ENCODE data around the gene NFIB.

The NFIB gene

DNA sequence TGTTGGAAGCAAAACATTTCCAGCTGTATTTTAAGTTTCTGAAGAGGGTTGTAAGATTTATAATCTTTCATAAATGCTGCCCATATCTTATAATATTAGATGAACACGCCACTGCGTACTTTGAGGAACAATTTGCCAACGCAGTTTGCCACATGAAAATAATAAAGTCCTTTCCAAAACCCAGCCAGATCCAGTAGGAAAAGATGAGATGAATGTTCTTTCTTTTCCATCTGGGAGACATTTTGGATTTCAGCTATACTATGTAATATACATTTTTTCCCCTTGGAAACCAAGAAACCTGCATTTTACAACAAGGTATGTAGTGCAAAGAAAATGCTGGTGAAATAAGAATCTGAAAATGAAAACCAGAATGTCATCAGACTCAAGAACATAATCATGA is 125.4 kb downstream of the NFIB start:
- TF ChIP-seq, protein P1, sequence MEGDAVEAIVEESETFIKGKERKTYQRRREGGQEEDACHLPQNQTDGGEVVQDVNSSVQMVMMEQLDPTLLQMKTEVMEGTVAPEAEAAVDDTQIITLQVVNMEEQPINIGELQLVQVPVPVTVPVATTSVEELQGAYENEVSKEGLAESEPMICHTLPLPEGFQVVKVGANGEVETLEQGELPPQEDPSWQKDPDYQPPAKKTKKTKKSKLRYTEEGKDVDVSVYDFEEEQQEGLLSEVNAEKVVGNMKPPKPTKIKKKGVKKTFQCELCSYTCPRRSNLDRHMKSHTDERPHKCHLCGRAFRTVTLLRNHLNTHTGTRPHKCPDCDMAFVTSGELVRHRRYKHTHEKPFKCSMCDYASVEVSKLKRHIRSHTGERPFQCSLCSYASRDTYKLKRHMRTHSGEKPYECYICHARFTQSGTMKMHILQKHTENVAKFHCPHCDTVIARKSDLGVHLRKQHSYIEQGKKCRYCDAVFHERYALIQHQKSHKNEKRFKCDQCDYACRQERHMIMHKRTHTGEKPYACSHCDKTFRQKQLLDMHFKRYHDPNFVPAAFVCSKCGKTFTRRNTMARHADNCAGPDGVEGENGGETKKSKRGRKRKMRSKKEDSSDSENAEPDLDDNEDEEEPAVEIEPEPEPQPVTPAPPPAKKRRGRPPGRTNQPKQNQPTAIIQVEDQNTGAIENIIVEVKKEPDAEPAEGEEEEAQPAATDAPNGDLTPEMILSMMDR (IDR thresholded peaks at IDR 0.05; ENCODE audit: insufficient read depth, missing control alignments): no peak
- FAIRE-seq: no peak
- DNase-seq (ENCODE audit: insufficient read length, low spot score): no peak

DNA sequence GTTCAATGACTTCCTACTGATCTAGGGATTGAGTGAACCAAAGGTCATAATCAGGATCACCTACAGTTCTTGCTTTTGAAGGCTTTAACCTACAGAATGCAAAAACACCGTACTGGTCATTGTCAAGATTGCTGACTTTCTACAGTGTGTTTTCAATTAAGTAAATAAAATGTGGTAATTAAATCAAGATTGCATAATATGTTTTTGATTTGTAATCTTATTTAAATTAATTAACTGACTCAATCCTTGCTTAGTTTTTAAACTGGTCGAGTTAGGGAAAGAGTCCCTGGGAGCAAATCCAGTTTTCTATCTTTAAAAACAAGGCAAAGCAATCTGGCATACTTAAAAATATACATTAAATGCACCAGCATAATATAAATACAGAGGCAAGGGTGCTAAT is 125.9 kb downstream of the NFIB start:
- TF ChIP-seq, protein P1 (IDR thresholded peaks at IDR 0.05; ENCODE audit: insufficient read depth, missing control alignments): no peak
- FAIRE-seq: no peak
- no peak for DNase-seq (ENCODE audit: insufficient read length, low spot score)

DNA sequence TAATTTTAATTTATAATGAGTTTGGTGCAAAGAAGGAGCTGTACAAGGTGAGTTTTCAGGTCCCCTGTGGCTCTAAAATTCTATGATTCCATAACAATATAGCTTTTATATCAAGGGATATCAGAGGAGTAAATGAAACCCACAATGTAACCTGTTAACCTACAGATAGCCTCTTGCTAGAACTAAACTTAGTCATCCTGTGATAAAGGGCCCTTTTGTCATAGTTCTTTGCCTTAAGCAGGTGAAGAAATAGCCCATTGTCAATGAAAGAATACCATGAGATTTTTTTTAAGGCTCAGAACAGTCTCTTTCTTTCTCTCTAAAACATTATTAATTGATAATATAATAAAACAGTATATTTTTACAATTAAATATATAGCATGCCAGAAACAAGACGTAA is 127.8 kb downstream of the NFIB start:
- TF ChIP-seq, protein P1 (IDR thresholded peaks at IDR 0.05; ENCODE audit: insufficient read depth, missing control alignments): no peak
- FAIRE-seq (no peak), DNase-seq (ENCODE audit: insufficient read length, low spot score) (no peak)

DNA sequence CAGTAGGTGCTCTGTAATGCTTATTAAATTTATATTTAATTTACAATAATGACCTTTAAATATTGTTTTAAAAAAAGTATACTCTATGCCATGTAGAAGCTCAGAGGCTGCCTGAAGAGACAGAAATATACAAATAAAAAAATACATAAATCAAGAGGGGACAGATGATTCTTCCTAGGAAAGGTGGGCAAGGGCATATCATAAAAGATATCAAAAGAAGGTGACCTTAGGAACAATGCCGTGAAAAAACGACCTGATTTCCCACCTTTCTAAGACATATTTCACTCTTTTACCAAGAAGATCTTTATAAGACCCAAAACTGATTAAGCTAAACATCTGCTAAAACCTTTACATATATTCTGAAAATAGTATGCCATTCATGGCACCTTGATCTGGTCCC is 128.9 kb downstream of the NFIB start:
- TF ChIP-seq, protein P1 (IDR thresholded peaks at IDR 0.05; ENCODE audit: insufficient read depth, missing control alignments): no peak
- DNase-seq (ENCODE audit: insufficient read length, low spot score) (no peak), FAIRE-seq (no peak)

DNA sequence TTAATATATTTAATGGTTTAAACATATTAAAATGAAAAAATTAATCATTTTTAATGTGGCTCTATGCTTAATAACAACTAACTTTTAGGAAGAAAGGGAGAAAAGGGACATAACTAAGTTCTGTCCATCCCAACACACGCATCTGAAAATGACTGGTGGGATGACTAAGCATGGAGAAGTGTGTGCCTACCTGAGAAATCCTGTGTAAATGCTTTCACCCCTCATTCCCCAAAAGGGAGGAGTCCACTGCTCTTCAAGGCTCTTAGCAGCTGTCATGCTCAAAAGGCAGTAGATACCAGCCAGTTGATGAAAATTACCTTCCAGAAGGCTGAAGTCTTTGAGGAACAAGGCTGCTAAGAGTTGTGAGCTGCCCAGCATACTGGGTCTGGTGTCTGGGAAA is 130.9 kb downstream of the NFIB start:
- TF ChIP-seq, protein P1 (IDR thresholded peaks at IDR 0.05; ENCODE audit: insufficient read depth, missing control alignments): no peak
- DNase-seq (ENCODE audit: insufficient read length, low spot score) (no peak), FAIRE-seq (no peak)

DNA sequence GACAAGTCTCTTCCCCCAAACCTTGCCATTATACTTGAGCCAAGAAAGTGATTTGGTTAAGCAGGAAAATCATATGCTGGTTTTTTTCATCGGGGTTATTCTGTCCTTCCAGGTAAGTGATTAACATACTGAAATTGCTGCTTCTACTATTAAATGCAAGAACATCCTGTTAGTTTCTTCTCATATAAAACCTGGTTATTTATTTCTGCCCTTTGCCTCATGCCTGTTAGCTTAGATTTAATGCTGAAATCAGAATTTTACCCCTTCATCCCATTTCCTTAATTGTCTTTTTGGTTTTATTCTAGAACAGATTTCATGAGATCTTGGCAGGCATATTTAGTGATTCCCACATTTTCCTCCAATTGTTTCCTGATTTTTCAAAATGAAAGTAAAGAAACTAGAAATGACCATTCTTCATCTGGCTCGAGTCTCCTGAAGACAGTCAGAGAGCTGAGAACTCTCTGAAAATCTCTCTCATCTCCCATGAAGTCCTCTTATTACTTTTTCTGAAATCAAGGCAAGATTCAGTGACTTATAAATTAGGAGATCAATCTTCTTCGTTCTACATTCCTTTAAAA is 132.9 kb downstream of the NFIB start:
- DNase-seq (ENCODE audit: insufficient read length, low spot score) (no peak), FAIRE-seq (no peak)
- TF ChIP-seq, protein P1 (IDR thresholded peaks at IDR 0.05; ENCODE audit: insufficient read depth, missing control alignments): no peak

DNA sequence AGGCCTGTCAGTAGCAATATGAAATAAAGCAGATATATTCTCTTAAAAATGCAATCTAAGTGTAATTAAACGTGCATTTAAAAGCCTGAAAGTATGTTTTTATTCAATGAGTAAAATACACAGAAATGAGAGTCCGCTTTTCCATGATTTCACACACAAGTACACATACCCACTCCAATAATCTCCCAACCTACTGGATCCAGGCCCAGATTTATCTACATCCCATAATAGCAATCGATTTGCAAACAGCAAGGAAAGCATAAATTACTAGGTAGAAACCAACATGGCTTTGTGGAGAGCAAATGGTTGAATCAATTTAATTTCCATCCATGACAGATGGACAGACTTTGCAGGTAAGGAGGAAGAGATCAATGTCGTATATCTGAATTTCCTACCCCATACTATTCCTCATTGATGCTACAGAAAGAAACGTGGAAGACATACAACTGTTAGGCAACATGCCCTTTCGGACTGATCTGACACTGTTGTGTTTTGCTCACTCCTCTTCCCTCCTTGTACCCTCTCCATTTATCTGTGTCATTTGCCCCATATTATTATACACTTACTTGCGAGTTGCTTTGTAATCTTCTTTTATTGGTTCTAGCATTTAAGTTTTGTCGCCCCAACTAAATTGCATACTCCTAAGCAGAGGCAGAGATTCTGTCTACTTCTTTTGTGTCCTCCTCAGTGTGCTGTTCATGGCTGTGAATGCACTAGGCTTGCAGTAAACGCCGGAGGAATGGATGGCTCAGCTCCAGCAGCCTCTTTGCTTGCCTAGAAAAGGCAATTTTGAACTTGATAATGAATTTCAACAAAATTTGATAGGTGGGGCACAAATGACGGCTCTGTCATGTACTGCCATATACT is 133.6 kb downstream of the NFIB start:
- TF ChIP-seq, protein P1 (IDR thresholded peaks at IDR 0.05; ENCODE audit: insufficient read depth, missing control alignments): no peak
- no peak for FAIRE-seq
- DNase-seq (ENCODE audit: insufficient read length, low spot score): no peak

Measured in D721Med (cell line).